GM06990 (cell line): ENCODE measurements around the gene MAP7.
"Not testable (repeated sequence)": the region's sequence is repeated elsewhere in the genome, so short reads cannot be mapped to it uniquely, and the experiment has no call there.

ENCODE experiments used
- DNase-seq: peaks from one replicate; pipeline ENCODE4 v3.0.0-alpha.2; 2011; ENCODE audit not compliant: insufficient read length; ENCODE audit errors: extremely low read depth
- H3K27me3 ChIP-seq: replicated peaks from 2 replicates; pipeline ENCODE4 v1.6.0; 2011; ENCODE audit warnings: low read length; ENCODE audit not compliant: control insufficient read depth, insufficient read depth
- H3K36me3 ChIP-seq: 2 replicates; pipeline ENCODE4 v1.5.1; 2011; ENCODE audit warnings: low read length; ENCODE audit not compliant: control insufficient read depth, insufficient read depth
- H3K4me3 ChIP-seq: replicated peaks from 2 replicates; pipeline ENCODE4 v1.5.1; 2011; ENCODE audit warnings: low read depth, mild to moderate bottlenecking, control low read depth, low read length
- CTCF ChIP-seq: IDR thresholded peaks from 2 replicates; pipeline ENCODE4 v1.5.1; 2011; ENCODE audit warnings: low read length, control low read depth, mild to moderate bottlenecking, inconsistent platforms; ENCODE audit not compliant: insufficient read depth, poor library complexity, severe bottlenecking

Gene MAP7

GRCh38 chr6:136592930-136593673, 42.9 kb upstream of the MAP7 start:
- H3K36me3 ChIP-seq: peaks cover 31% of the 10 kb centered on the region
- H3K4me3 ChIP-seq: no peak overlapping the region
- DNase-seq: no peak
- no peaks in the 10 kb centered on the region for H3K27me3 ChIP-seq
- TF ChIP-seq CTCF: no peak

GRCh38 chr6:136591617-136592016, 41.4 kb upstream of the MAP7 start:
- TF ChIP-seq CTCF: no peak
- H3K27me3 ChIP-seq: no peaks in the 10 kb centered on the region
- H3K4me3 ChIP-seq: no peak overlapping the region
- no peak for DNase-seq
- peaks cover 31% of the 10 kb centered on the region for H3K36me3 ChIP-seq

GRCh38 chr6:136590846-136591245, 40.6 kb upstream of the MAP7 start:
- not testable (repeated sequence) for H3K27me3 ChIP-seq, H3K4me3 ChIP-seq, DNase-seq
- H3K36me3 ChIP-seq: peaks cover 31% of the 10 kb centered on the region

DNA sequence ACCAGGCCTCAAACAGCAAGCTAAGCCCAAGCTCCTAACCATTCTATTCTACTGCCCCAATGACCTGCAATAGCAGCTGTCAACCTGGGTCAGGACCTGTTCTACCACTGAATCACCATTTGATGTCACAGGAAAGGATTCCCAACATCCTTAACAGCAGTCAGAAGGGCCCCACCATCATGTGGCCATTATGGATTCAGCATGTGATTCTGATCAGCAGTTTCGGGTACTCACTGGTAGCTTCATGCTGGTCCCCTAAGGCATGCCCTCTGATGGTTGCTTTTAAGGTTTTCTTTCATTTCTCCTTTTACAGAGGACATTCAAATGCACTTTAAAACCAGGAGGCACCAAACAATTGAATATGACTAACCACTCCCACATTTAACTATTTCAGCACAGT, 37.3 kb upstream of the MAP7 start:
- Histone ChIP-seq H3K36me3 (peaks cover 31% of the 10 kb centered on the region), H3K27me3 (no peaks in the 10 kb centered on the region), H3K4me3 (no peak overlapping the region)
- no peak for TF ChIP-seq CTCF
- DNase-seq: no peak

- Histone ChIP-seq H3K36me3 (peaks cover 28% of the 10 kb centered on the region), H3K27me3 (no peaks in the 10 kb centered on the region), H3K4me3 (no peak overlapping the region)
- no peak for TF ChIP-seq CTCF
- no peak for DNase-seq
Observed at GRCh38 chr6:136586295-136586694, 36.1 kb upstream of the MAP7 start.

DNA sequence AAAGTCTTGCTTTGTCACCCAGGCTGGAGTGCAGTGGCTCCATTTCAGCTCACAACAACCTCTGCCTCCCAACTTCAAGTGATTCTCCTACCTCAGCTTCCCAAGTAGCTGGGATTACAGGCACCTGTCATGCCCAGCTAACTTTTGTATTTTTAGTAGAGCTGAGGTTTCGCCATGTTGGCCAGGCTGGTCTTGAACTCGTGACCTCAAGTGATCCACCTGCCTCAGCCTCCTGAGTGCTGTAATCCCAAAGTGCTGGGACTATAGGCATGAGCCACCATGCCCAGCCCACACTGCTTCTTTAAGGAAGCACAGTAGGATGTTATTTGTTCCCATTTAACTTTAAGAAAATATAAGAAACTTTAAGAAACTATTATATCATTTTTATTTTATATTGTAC, 35.3 kb upstream of the MAP7 start:
- DNase-seq, H3K27me3 ChIP-seq, H3K4me3 ChIP-seq: not testable (repeated sequence)
- H3K36me3 ChIP-seq: peaks cover 27% of the 10 kb centered on the region

DNA sequence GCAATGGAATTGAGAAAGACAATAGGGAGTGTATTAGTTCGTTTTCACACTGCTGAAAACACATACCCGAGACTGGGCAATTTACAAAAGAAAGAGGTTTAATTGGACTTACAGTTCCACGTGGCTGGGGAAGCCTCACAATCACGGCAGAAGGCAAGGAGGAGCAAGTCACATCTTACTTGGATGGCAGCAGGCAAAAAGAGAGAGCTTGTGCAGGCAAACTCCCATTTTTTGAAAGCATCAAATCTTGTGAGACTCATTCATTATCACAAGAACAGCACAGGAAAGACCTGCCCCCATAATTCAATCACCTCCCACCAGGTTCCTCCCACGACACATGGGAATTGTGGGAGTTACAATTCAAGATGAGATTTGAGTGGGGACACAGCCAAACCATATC, 34.1 kb upstream of the MAP7 start:
- DNase-seq, H3K4me3 ChIP-seq, H3K27me3 ChIP-seq: not testable (repeated sequence)
- peaks cover 23% of the 10 kb centered on the region for H3K36me3 ChIP-seq
